GM12891 (cell line): ENCODE results near the gene ZNF41.

Experiments
- POLR2A ChIP-seq: IDR thresholded peaks from 2 replicates; pipeline ENCODE4 v1.6.1; 2011; ENCODE audit warnings: low read depth, low read length, control low read depth
- SPI1 ChIP-seq: IDR thresholded peaks from 2 replicates; pipeline ENCODE4 v1.6.1; 2011; ENCODE audit warnings: low read depth, low read length, control low read depth
- TAF1 ChIP-seq: IDR thresholded peaks from 2 replicates; pipeline ENCODE4 v1.6.1; 2011; ENCODE audit warnings: low read depth, low read length, control low read depth

- no peak for TF ChIP-seq POLR2A
- TF ChIP-seq TAF1: no peak
- TF ChIP-seq SPI1: no peak
These were observed 22.5 kb downstream of the ZNF41 start for GRCh38 chrX:47460561-47460960.
